ENCODE data around the gene ABCB4. TPM values are rescaled to one million over a fixed set of nuclear protein-coding genes. Genes with fewer than 3 reads are reported as not detected.

ABCB4 gene
- total RNA-seq, 4 donors from 2014 or later: 0.70 to 16.5 (median 1.1) TPM

GRCh38 chr7:87505557-87506245, 30.2 kb upstream of the ABCB4 start:
- Histone ChIP-seq H3K4me3 (no peak overlapping the region), H3K9me3 (no peaks in the 10 kb centered on the region), H3K27me3 (no peaks in the 10 kb centered on the region), H3K27ac (no peak overlapping the region), H3K4me1 (no peaks in the 10 kb centered on the region), H3K36me3 (peaks cover 0 to 62% (median 0%) of the 10 kb centered on the region in 3 donors)
- TF ChIP-seq CTCF (IDR thresholded peaks at IDR 0.05): no peak
- no peak for TF ChIP-seq POLR2A (IDR thresholded peaks at IDR 0.05)
- no peak for DNase-seq

GRCh38 chr7:87505122-87505521, 29.6 kb upstream of the ABCB4 start:
- H3K27me3 ChIP-seq: no peaks in the 10 kb centered on the region
- peaks cover 0 to 56% (median 0%) of the 10 kb centered on the region in 3 donors for H3K36me3 ChIP-seq
- no peaks in the 10 kb centered on the region for H3K9me3 ChIP-seq
- H3K4me3 ChIP-seq: no peak overlapping the region
- DNase-seq: no peak
- H3K4me1 ChIP-seq: no peaks in the 10 kb centered on the region
- no peak for TF ChIP-seq CTCF (IDR thresholded peaks at IDR 0.05)
- no peak overlapping the region for H3K27ac ChIP-seq

GRCh38 chr7:87499494-87499893, 24.0 kb upstream of the ABCB4 start:
- TF ChIP-seq CTCF (IDR thresholded peaks at IDR 0.05): no peak
- no peak for TF ChIP-seq POLR2A (IDR thresholded peaks at IDR 0.05)
- Histone ChIP-seq H3K27me3 (no peaks in the 10 kb centered on the region), H3K27ac (no peak overlapping the region), H3K4me3 (no peak overlapping the region), H3K4me1 (no peaks in the 10 kb centered on the region), H3K9me3 (no peaks in the 10 kb centered on the region), H3K36me3 (peaks cover 0 to 9% (median 0%) of the 10 kb centered on the region in 3 donors)
- DNase-seq: no peak

- Histone ChIP-seq H3K4me1 (no peaks in the 10 kb centered on the region), H3K27ac (no peak overlapping the region), H3K4me3 (no peak overlapping the region), H3K9me3 (no peaks in the 10 kb centered on the region), H3K36me3 (peaks cover 0 to 5% (median 0%) of the 10 kb centered on the region in 3 donors), H3K27me3 (no peaks in the 10 kb centered on the region)
- no peak for TF ChIP-seq POLR2A (IDR thresholded peaks at IDR 0.05)
- TF ChIP-seq CTCF (IDR thresholded peaks at IDR 0.05): no peak
- DNase-seq: peak in 2 of 3 donors; percentile 42 to 49
Observed at GRCh38 chr7:87498893-87499292, 23.4 kb upstream of the ABCB4 start.

GRCh38 chr7:87497482-87497881, 22.0 kb upstream of the ABCB4 start:
- Histone ChIP-seq H3K27ac (no peak overlapping the region), H3K9me3 (no peaks in the 10 kb centered on the region), H3K27me3 (no peaks in the 10 kb centered on the region), H3K4me3 (no peak overlapping the region), H3K36me3 (peaks cover 0 to 5% (median 0%) of the 10 kb centered on the region in 3 donors), H3K4me1 (no peaks in the 10 kb centered on the region)
- TF ChIP-seq POLR2A (IDR thresholded peaks at IDR 0.05) (no peak), CTCF (IDR thresholded peaks at IDR 0.05) (no peak)
- no peak for DNase-seq
